ACC112 (cell line): Measurements from ENCODE around the gene TTC27.
"Not testable (repeated sequence)": the region's sequence is repeated elsewhere in the genome, so short reads cannot be mapped to it uniquely, and the experiment has no call there.

Source experiments
- H2AFZ ChIP-seq: fragments of 200-600 bp; sonication (generic); one replicate; pipeline ENCODE4 v1.6.0; 2017; ENCODE audit warnings: antibody characterized with exemption, low read length; ENCODE audit not compliant: unreplicated experiment
- H3K27ac ChIP-seq: fragments of 200-600 bp; sonication (generic); 2 replicates; pipeline ENCODE4 v1.5.1; 2014; ENCODE audit warnings: low read depth, mild to moderate bottlenecking, antibody characterized with exemption, low read length, moderate library complexity
- H3K27me3 ChIP-seq: fragments of 200-600 bp; sonication (generic); 2 replicates; pipeline ENCODE4 v1.6.1; 2014; ENCODE audit warnings: mild to moderate bottlenecking, antibody characterized with exemption, low read length, moderate library complexity, mixed read lengths; ENCODE audit not compliant: insufficient read depth
- H3K36me3 ChIP-seq: fragments of 200-600 bp; sonication (generic); 2 replicates; pipeline ENCODE4 v1.6.1; 2016; ENCODE audit warnings: mild to moderate bottlenecking, antibody characterized with exemption, low read length, moderate library complexity, mixed read lengths; ENCODE audit not compliant: insufficient read depth
- H3K4me1 ChIP-seq: fragments of 200-600 bp; sonication (generic); one replicate; pipeline ENCODE4 v1.6.1; 2016; ENCODE audit warnings: low read length, mixed read lengths; ENCODE audit not compliant: insufficient read depth, unreplicated experiment, control insufficient read depth
- H3K4me3 ChIP-seq: fragments of 200-600 bp; sonication (generic); 2 replicates; pipeline ENCODE4 v1.5.1; 2014; ENCODE audit warnings: mild to moderate bottlenecking, low read depth, low read length
- H3K79me2 ChIP-seq: fragments of 200-600 bp; sonication (generic); one replicate; pipeline ENCODE4 v1.6.0; 2016; ENCODE audit warnings: low read length; ENCODE audit not compliant: control insufficient read depth, unreplicated experiment, insufficient read depth

TTC27 gene

GRCh38 chr2:32752952-32753351, 125.1 kb downstream of the TTC27 start:
- Histone ChIP-seq H3K79me2 (no peaks in the 10 kb centered on the region), H3K4me1 (peaks cover 11% of the 10 kb centered on the region), H2AFZ (no peak overlapping the region), H3K27ac (no peak overlapping the region), H3K4me3 (no peak overlapping the region), H3K27me3 (no peaks in the 10 kb centered on the region), H3K36me3 (peaks cover 12% of the 10 kb centered on the region)

- Histone ChIP-seq H3K4me1 (peaks cover 11% of the 10 kb centered on the region), H3K36me3 (peaks cover 18% of the 10 kb centered on the region)
- not testable (repeated sequence) for H3K27ac ChIP-seq, H3K4me3 ChIP-seq, H3K27me3 ChIP-seq, H3K79me2 ChIP-seq, H2AFZ ChIP-seq
These were observed 126.8 kb downstream of the TTC27 start for GRCh38 chr2:32754676-32755075.

GRCh38 chr2:32755666-32756065, 127.8 kb downstream of the TTC27 start:
- H3K27me3 ChIP-seq = no peaks in the 10 kb centered on the region
- H3K79me2 ChIP-seq = no peaks in the 10 kb centered on the region
- no peak overlapping the region for H3K4me3 ChIP-seq
- peaks cover 11% of the 10 kb centered on the region for H3K4me1 ChIP-seq
- peaks cover 21% of the 10 kb centered on the region for H3K36me3 ChIP-seq
- no peak overlapping the region for H2AFZ ChIP-seq
- no peak overlapping the region for H3K27ac ChIP-seq

- H3K36me3 ChIP-seq = peaks cover 18% of the 10 kb centered on the region
- no peak overlapping the region for H3K27ac ChIP-seq
- peaks cover 11% of the 10 kb centered on the region for H3K4me1 ChIP-seq
- no peak overlapping the region for H2AFZ ChIP-seq
- no peaks in the 10 kb centered on the region for H3K27me3 ChIP-seq
- no peaks in the 10 kb centered on the region for H3K79me2 ChIP-seq
- H3K4me3 ChIP-seq = no peak overlapping the region
These were observed 128.4 kb downstream of the TTC27 start for GRCh38 chr2:32756074-32756727.

- H3K27me3 ChIP-seq = no peaks in the 10 kb centered on the region
- H3K36me3 ChIP-seq = peaks cover 18% of the 10 kb centered on the region
- no peak overlapping the region for H3K4me3 ChIP-seq
- no peak overlapping the region for H2AFZ ChIP-seq
- H3K4me1 ChIP-seq = peaks cover 11% of the 10 kb centered on the region
- no peak overlapping the region for H3K27ac ChIP-seq
- no peaks in the 10 kb centered on the region for H3K79me2 ChIP-seq
These were observed 130.4 kb downstream of the TTC27 start for GRCh38 chr2:32758232-32758631.

GRCh38 chr2:32760628-32761027, 132.8 kb downstream of the TTC27 start:
- H3K4me3 ChIP-seq = no peak overlapping the region
- H3K27me3 ChIP-seq = no peaks in the 10 kb centered on the region
- H3K4me1 ChIP-seq = peaks cover 11% of the 10 kb centered on the region
- no peak overlapping the region for H3K27ac ChIP-seq
- no peaks in the 10 kb centered on the region for H3K79me2 ChIP-seq
- H2AFZ ChIP-seq = no peak overlapping the region
- H3K36me3 ChIP-seq = peaks cover 18% of the 10 kb centered on the region

- Histone ChIP-seq H2AFZ (no peak overlapping the region), H3K27ac (no peak overlapping the region), H3K4me3 (no peak overlapping the region)
These were observed 140.7 kb downstream of the TTC27 start for GRCh38 chr2:32768387-32769174.

GRCh38 chr2:32770360-32770759, 142.5 kb downstream of the TTC27 start:
- no peak overlapping the region for H3K4me3 ChIP-seq
- H2AFZ ChIP-seq = no peak overlapping the region
- no peaks in the 10 kb centered on the region for H3K79me2 ChIP-seq
- H3K27me3 ChIP-seq = no peaks in the 10 kb centered on the region
- no peaks in the 10 kb centered on the region for H3K36me3 ChIP-seq
- H3K27ac ChIP-seq = no peak overlapping the region
- no peaks in the 10 kb centered on the region for H3K4me1 ChIP-seq

More at GRCh38 chr2:32768387-32769174, 140.7 kb downstream of the TTC27 start:
- no peaks in the 10 kb centered on the region for H3K79me2 ChIP-seq
- no peaks in the 10 kb centered on the region for H3K4me1 ChIP-seq
- no peaks in the 10 kb centered on the region for H3K27me3 ChIP-seq
- H3K36me3 ChIP-seq = no peaks in the 10 kb centered on the region

- no peaks in the 10 kb centered on the region for H3K27me3 ChIP-seq
- no peaks in the 10 kb centered on the region for H3K79me2 ChIP-seq
- H2AFZ ChIP-seq = no peak overlapping the region
- no peaks in the 10 kb centered on the region for H3K4me1 ChIP-seq
- no peak overlapping the region for H3K27ac ChIP-seq
- no peaks in the 10 kb centered on the region for H3K36me3 ChIP-seq
- no peak overlapping the region for H3K4me3 ChIP-seq
These were observed 145.0 kb downstream of the TTC27 start for GRCh38 chr2:32772638-32773447.

- Histone ChIP-seq H3K4me1 (no peaks in the 10 kb centered on the region), H3K27me3 (no peaks in the 10 kb centered on the region), H2AFZ (no peak overlapping the region), H3K36me3 (0 out of 2 replicates have a peak, but pooled peaks cover 1% of the 10 kb centered on the region), H3K79me2 (no peaks in the 10 kb centered on the region), H3K27ac (no peak overlapping the region), H3K4me3 (no peak overlapping the region)
These were observed 145.6 kb downstream of the TTC27 start for GRCh38 chr2:32773448-32773808.
